ENCODE data around the gene LRFN2. TPM values are rescaled to one million over a fixed set of nuclear protein-coding genes. Genes with fewer than 3 reads are reported as not detected.

Gene LRFN2
- polyA plus RNA-seq, 1 donor from 2014 or later: 14.8 TPM

GRCh38 chr6:40606526-40606925 is 19.4 kb upstream of the LRFN2 start:
- H2AFZ ChIP-seq (ENCODE audit: low read depth, low read length): no peak overlapping the region
- TF ChIP-seq RAD21 (conservative IDR thresholded peaks at IDR 0.05) (no peak), REST (IDR thresholded peaks at IDR 0.05; ENCODE audit: borderline replicate concordance) (no peak), SMC3 (conservative IDR thresholded peaks at IDR 0.05; ENCODE audit: poor library complexity) (no peak), EP300 (conservative IDR thresholded peaks at IDR 0.05; ENCODE audit: poor library complexity, severe bottlenecking) (no peak), TAF1 (IDR thresholded peaks at IDR 0.05; ENCODE audit: low read depth) (no peak), MXI1 (conservative IDR thresholded peaks at IDR 0.05; ENCODE audit: poor library complexity, severe bottlenecking) (no peak), CTCF (IDR thresholded peaks at IDR 0.05; ENCODE audit: poor library complexity, severe bottlenecking) (no peak), POLR2AphosphoS5 (IDR thresholded peaks at IDR 0.05) (no peak), EZH2 (IDR thresholded peaks at IDR 0.05; ENCODE audit: borderline replicate concordance, insufficient read depth, low read length, poor library complexity, severe bottlenecking) (no peak)

GRCh38 chr6:40604082-40604481 is 16.9 kb upstream of the LRFN2 start:
- Histone ChIP-seq H2AFZ (ENCODE audit: low read depth, low read length) (no peak overlapping the region), H4K20me1 (ENCODE audit: insufficient read depth) (no peaks in the 10 kb centered on the region), H3F3A (ENCODE audit: insufficient read depth, low read length, poor library complexity, severe bottlenecking) (no peaks in the 10 kb centered on the region), H3K9me3 (ENCODE audit: low read length) (no peaks in the 10 kb centered on the region), H3K4me3 (ENCODE audit: low read length) (no peak overlapping the region), H3K4me2 (ENCODE audit: low read length) (no peak overlapping the region), H3K36me3 (ENCODE audit: insufficient read depth, low read length) (no peaks in the 10 kb centered on the region), H3K79me2 (replicated peaks; ENCODE audit: insufficient read depth, low read length) (no peaks in the 10 kb centered on the region), H3K9ac (ENCODE audit: low read length) (no peak overlapping the region), H3K27me3 (ENCODE audit: insufficient read depth, low read depth, low read length) (no peaks in the 10 kb centered on the region), H3K9me2 (ENCODE audit: insufficient read depth, low read length) (no peaks in the 10 kb centered on the region), H3K27ac (ENCODE audit: low read length) (no peak overlapping the region)
- no peak for TF ChIP-seq TAF1 (IDR thresholded peaks at IDR 0.05; ENCODE audit: low read depth)
- no peak for TF ChIP-seq RAD21 (conservative IDR thresholded peaks at IDR 0.05)
- no peak for TF ChIP-seq SMC3 (conservative IDR thresholded peaks at IDR 0.05; ENCODE audit: poor library complexity)
- no peak for TF ChIP-seq MXI1 (conservative IDR thresholded peaks at IDR 0.05; ENCODE audit: poor library complexity, severe bottlenecking)
- TF ChIP-seq EZH2 (IDR thresholded peaks at IDR 0.05; ENCODE audit: borderline replicate concordance, insufficient read depth, low read length, poor library complexity, severe bottlenecking): no peak
- TF ChIP-seq REST (IDR thresholded peaks at IDR 0.05; ENCODE audit: borderline replicate concordance): no peak
- no peak for TF ChIP-seq CTCF (IDR thresholded peaks at IDR 0.05; ENCODE audit: poor library complexity, severe bottlenecking)

More at GRCh38 chr6:40606526-40606925, 19.4 kb upstream of the LRFN2 start:
- no peak overlapping the region for H3K4me2 ChIP-seq (ENCODE audit: low read length)
- no peaks in the 10 kb centered on the region for H3K9me3 ChIP-seq (ENCODE audit: low read length)
- H3K9ac ChIP-seq (ENCODE audit: low read length): no peak overlapping the region
- no peak overlapping the region for H3K4me3 ChIP-seq (ENCODE audit: low read length)
- H3F3A ChIP-seq (ENCODE audit: insufficient read depth, low read length, poor library complexity, severe bottlenecking): no peaks in the 10 kb centered on the region
- H3K79me2 ChIP-seq (replicated peaks; ENCODE audit: insufficient read depth, low read length): no peaks in the 10 kb centered on the region
- no peaks in the 10 kb centered on the region for H4K20me1 ChIP-seq (ENCODE audit: insufficient read depth)
- H3K36me3 ChIP-seq (ENCODE audit: insufficient read depth, low read length): no peaks in the 10 kb centered on the region
- no peak overlapping the region for H3K27ac ChIP-seq (ENCODE audit: low read length)
- H3K27me3 ChIP-seq (ENCODE audit: insufficient read depth, low read depth, low read length): no peaks in the 10 kb centered on the region
- no peaks in the 10 kb centered on the region for H3K9me2 ChIP-seq (ENCODE audit: insufficient read depth, low read length)

Measured in neural cell (in vitro differentiated cells).